RWPE1 (cell line): ENCODE measurements around the gene MAP3K4.

Source experiments
- CTCF ChIA-PET: fragments of 350-600 bp; sonication (Branson Sonifier 250); formaldehyde crosslinking; extraction: SDS; loops from one replicate; lab custom pipeline; 2021; lab: Yijun Ruan, JAX
- POLR2A ChIA-PET: fragments of 400-600 bp; formaldehyde crosslinking; extraction: SDS; loops from one replicate; lab custom pipeline; 2020; ENCODE audit warnings: antibody characterized with exemption; ENCODE audit not compliant: low non-redundant PET; lab: Yijun Ruan, JAX
- DNase-seq: peaks from one replicate; pipeline ENCODE4 v3.0.0; 2012; ENCODE audit warnings: low spot score
- H3K27ac ChIP-seq: fragments of 450-650 bp; 2 replicates; pipeline ENCODE4 v1.5.1; 2017
- CTCF ChIP-seq: fragments of 450-650 bp; conservative IDR thresholded peaks from 2 replicates; pipeline ENCODE4 v1.5.1; 2017; ENCODE audit warnings: low read depth, mild to moderate bottlenecking

Gene MAP3K4

GRCh38 chr6:161044335-161044734 lies 52.8 kb downstream of the MAP3K4 start:
- POLR2A ChIA-PET, result no interaction called here
- TF ChIP-seq CTCF, result no peak
- CTCF ChIA-PET, result interaction anchor here (0.6 kb wide), 1 partner anchor 511 kb away, joined by 3 read pairs; no protein-coding TSS in a partner anchor
- H3K27ac ChIP-seq, result no peak overlapping the region
- no peak for DNase-seq

- no peak for DNase-seq
- H3K27ac ChIP-seq, result no peak overlapping the region
- CTCF ChIA-PET, result interaction anchor here (0.6 kb wide), 2 partner anchors 9 to 38 kb away, joined by 3 to 5 read pairs; no protein-coding TSS in a partner anchor
- POLR2A ChIA-PET, result no interaction called here
- no peak for TF ChIP-seq CTCF
Measured at GRCh38 chr6:161048641-161049040, 57.1 kb downstream of the MAP3K4 start.

- no peak for TF ChIP-seq CTCF
- H3K27ac ChIP-seq, result no peak overlapping the region
- POLR2A ChIA-PET, result no interaction called here
- CTCF ChIA-PET, result interaction anchor here (0.7 kb wide), 2 partner anchors 59 to 78 kb away, joined by 4 read pairs; partner anchors contain the start of gene MAP3K4
- no peak for DNase-seq
Measured at GRCh38 chr6:161050134-161050765, 58.7 kb downstream of the MAP3K4 start.

GRCh38 chr6:161053103-161053502 lies 61.5 kb downstream of the MAP3K4 start:
- TF ChIP-seq CTCF, result no peak
- CTCF ChIA-PET, result no interaction called here
- POLR2A ChIA-PET, result no interaction called here
- no peak for DNase-seq
- no peak overlapping the region for H3K27ac ChIP-seq

GRCh38 chr6:161054876-161055275 lies 63.3 kb downstream of the MAP3K4 start:
- POLR2A ChIA-PET, result no interaction called here

GRCh38 chr6:161056451-161056850 lies 64.9 kb downstream of the MAP3K4 start:
- POLR2A ChIA-PET, result no interaction called here
- CTCF ChIA-PET, result no interaction called here
- DNase-seq, result no peak
- H3K27ac ChIP-seq, result no peak overlapping the region
- no peak for TF ChIP-seq CTCF

More at GRCh38 chr6:161054876-161055275, 63.3 kb downstream of the MAP3K4 start:
- CTCF ChIA-PET, result interaction anchor here (0.6 kb wide), 1 partner anchor 105 kb away, joined by 4 read pairs; no protein-coding TSS in a partner anchor
- TF ChIP-seq CTCF, result no peak
- no peak for DNase-seq
- no peak overlapping the region for H3K27ac ChIP-seq
